Measurements from ENCODE around the gene RABEPK. TPM values are rescaled to one million over a fixed set of nuclear protein-coding genes. Genes with fewer than 3 reads are reported as not detected.

The RABEPK gene
- total RNA-seq, 3 donors from 2014 or later: 44.7 to 63.8 (median 55.4) TPM

DNA sequence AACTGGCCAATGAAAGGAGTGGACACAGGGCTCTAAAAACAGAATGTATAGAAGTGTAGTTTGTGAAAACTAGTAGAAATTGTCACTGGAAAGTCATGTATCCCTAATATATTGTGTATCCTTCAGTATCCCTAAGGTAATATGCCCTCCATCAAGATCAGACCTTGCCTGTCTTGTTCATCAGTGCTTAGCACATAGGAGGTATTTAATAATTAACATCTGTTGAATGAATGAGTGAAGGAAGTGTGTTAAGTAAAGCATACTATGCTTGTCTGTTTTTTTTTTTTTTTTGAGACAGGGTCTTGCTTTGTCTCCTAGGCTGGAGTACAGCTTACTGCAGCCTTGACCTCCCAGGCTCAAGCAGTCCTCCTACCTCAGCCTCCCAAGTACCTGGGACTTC lies 77.1 kb downstream of the RABEPK start:
- DNase-seq (no peak), ATAC-seq (no peak)
- H3K9me3 Mint-ChIP-seq: no peaks in the 10 kb centered on the region
- no peaks in the 10 kb centered on the region for H3K27me3 Mint-ChIP-seq (ENCODE audit: low read depth)
- H3K36me3 Mint-ChIP-seq (ENCODE audit: insufficient read depth): peaks cover 2% of the 10 kb centered on the region
- no peak overlapping the region for H3K4me3 Mint-ChIP-seq
- peaks cover 6% of the 10 kb centered on the region for H3K4me1 Mint-ChIP-seq (ENCODE audit: low read depth)

DNA sequence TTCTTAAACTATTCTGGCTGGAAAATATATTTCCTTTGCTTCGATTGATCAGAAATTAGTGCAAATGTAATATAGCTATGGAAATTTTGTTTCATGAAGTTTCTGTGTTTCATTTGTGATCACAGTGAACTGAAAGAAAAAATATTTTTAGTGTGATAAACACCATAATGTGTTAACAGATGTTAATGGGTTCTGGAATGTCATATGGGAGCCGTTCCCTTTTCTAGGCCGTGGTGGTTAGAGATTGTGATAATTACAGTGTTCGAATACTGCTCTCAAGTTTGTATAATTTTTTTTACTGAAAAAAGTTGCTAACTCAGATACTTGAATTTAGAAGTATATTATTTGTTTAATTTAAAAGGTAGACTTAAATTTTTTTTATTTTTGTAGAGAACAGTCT lies 80.6 kb downstream of the RABEPK start:
- H3K36me3 Mint-ChIP-seq (ENCODE audit: insufficient read depth): peaks cover 2% of the 10 kb centered on the region
- H3K9me3 Mint-ChIP-seq: no peaks in the 10 kb centered on the region
- H3K27me3 Mint-ChIP-seq (ENCODE audit: low read depth): no peaks in the 10 kb centered on the region
- no peak for DNase-seq
- H3K4me1 Mint-ChIP-seq (ENCODE audit: low read depth): peaks cover 7% of the 10 kb centered on the region
- ATAC-seq: no peak
- H3K4me3 Mint-ChIP-seq: no peak overlapping the region

Other genes starting within 250 kb of the RABEPK start
- gene SCAI, start 57.0 kb upstream of the RABEPK start, total RNA-seq: 1 to 10 TPM; 4.1 to 5.9 (median 5.0) TPM
- gene PPP6C, start 10.7 kb upstream of the RABEPK start, total RNA-seq: 10 to 100 TPM; 50.1 to 52.4 (median 51.4) TPM
- gene HSPA5, start 40.8 kb downstream of the RABEPK start, total RNA-seq: 100 to 1,000 TPM; 303 to 366 (median 310) TPM
- gene GAPVD1, start 61.3 kb downstream of the RABEPK start, total RNA-seq: 10 to 100 TPM; 42.0 to 45.4 (median 45.1) TPM

Measured in activated T-cell treated with anti-CD3 and anti-CD28 coated beads, Interleukin-2, amount 50 U/mL, for 4 hours (primary cell).